Suprapubic skin (tissue), 3 donors: Measurements from ENCODE around the gene BAIAP2.

Source experiments
- EP300 ChIP-seq: sonication (generic); formaldehyde crosslinking; IDR thresholded peaks from one replicate; pipeline ENCODE4 v1.6.1; 2017; ENCODE audit warnings: antibody characterized with exemption
- POLR2A ChIP-seq, 2 donors: fragments of 450-650 bp; IDR thresholded peaks; one replicate each; pipeline ENCODE4 v1.6.1; 2017; ENCODE audit warnings: antibody characterized with exemption in 2 of 2, mild to moderate bottlenecking in 2 of 2, moderate library complexity in 2 of 2
- TF ChIP-seq, protein P1 (sequence below), 2 donors: fragments of 200-600 bp in 1 of 2; fragments of 450-650 bp in 1 of 2; sonication (generic) in 1 of 2; IDR thresholded peaks; one replicate each; pipeline ENCODE4 v1.5.1; 2016 to 2019; ENCODE audit warnings: antibody characterized with exemption in 2 of 2, mild to moderate bottlenecking in 1 of 2, moderate library complexity in 1 of 2

DNA sequence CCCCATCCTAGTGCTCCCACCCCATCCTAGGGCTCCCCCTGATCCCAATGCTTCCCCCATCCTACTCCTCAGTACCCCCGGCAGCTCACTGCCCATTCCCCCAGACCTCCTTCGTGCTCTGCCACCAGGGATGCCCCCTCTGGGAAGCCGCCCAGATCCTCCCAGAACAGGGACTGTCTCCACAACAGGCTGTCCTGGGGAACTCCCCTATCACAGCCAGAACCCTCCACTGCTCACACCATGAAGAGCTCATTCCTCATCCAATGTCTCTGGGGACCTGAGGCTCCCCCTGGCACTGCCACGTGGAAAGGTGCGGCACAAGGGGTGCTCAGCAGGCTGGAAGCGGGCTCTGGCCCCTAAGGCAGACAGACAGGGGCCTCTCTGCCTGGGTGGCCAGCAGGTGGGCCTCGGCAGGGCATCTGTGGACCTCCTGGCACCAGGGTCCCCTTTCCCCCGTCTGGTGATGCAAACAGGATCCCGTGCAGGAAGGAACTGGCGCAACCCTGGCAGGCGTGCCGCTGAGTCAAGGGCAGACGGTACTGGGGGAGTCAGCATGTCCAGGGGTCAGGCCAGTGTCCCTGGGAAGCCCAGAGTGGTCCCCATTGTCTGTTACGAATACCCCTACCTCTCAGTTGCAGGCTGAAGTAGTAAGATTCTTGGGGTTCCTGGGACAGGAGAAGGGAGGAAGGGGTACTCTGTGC is 115.6 kb downstream of the BAIAP2 start:
- TF ChIP-seq, protein P1, sequence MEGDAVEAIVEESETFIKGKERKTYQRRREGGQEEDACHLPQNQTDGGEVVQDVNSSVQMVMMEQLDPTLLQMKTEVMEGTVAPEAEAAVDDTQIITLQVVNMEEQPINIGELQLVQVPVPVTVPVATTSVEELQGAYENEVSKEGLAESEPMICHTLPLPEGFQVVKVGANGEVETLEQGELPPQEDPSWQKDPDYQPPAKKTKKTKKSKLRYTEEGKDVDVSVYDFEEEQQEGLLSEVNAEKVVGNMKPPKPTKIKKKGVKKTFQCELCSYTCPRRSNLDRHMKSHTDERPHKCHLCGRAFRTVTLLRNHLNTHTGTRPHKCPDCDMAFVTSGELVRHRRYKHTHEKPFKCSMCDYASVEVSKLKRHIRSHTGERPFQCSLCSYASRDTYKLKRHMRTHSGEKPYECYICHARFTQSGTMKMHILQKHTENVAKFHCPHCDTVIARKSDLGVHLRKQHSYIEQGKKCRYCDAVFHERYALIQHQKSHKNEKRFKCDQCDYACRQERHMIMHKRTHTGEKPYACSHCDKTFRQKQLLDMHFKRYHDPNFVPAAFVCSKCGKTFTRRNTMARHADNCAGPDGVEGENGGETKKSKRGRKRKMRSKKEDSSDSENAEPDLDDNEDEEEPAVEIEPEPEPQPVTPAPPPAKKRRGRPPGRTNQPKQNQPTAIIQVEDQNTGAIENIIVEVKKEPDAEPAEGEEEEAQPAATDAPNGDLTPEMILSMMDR (IDR thresholded peaks at IDR 0.05), result no peak
- TF ChIP-seq EP300 (no peak), POLR2A (IDR thresholded peaks at IDR 0.05) (no peak)
